A673 (cell line): Measurements from ENCODE around the gene GUCA2A. TPM values are rescaled to one million over a fixed set of nuclear protein-coding genes. Genes with fewer than 3 reads are reported as not detected.

Experiments used
- BruUV-seq: library from RNA; stranded (reverse); fragments of 400-500 nt; replicated peaks from 2 replicates; lab custom pipeline; 2021; lab: Mats Ljungman, UMichigan
- CTCF ChIA-PET: fragments of 300-600 bp; sonication (Branson Sonifier 250); formaldehyde crosslinking; loops from one replicate; lab custom pipeline; 2022; ENCODE audit warnings: antibody characterized with exemption; lab: Charles Lee
- POLR2A ChIA-PET: fragments of 300-600 bp; sonication (Branson Sonifier 250); formaldehyde crosslinking; loops from one replicate; lab custom pipeline; 2022; ENCODE audit warnings: antibody characterized with exemption; ENCODE audit not compliant: low non-redundant PET; lab: Charles Lee
- DNase-seq: peaks from one replicate; pipeline ENCODE4 v3.0.0-alpha.2; 2015; ENCODE audit warnings: low spot score
- H3K27ac ChIP-seq: fragments of 200-600 bp; sonication (generic); 2 replicates; pipeline ENCODE4 v1.5.1; 2016; ENCODE audit warnings: mixed run types, low read depth, mild to moderate bottlenecking, mixed read lengths, antibody characterized with exemption, low read length; ENCODE audit not compliant: poor library complexity, severe bottlenecking
- H3K27me3 ChIP-seq: fragments of 200-600 bp; sonication (generic); replicated peaks from 2 replicates; pipeline ENCODE4 v1.6.1; 2017; ENCODE audit warnings: mixed run types, low read depth, mild to moderate bottlenecking, mixed read lengths, antibody characterized with exemption, low read length; ENCODE audit not compliant: insufficient read depth, poor library complexity
- H3K36me3 ChIP-seq: fragments of 200-600 bp; sonication (generic); 2 replicates; pipeline ENCODE4 v1.6.1; 2016; ENCODE audit warnings: mixed run types, mild to moderate bottlenecking, mixed read lengths, antibody characterized with exemption, low read length; ENCODE audit not compliant: insufficient read depth, poor library complexity, severe bottlenecking
- H3K4me1 ChIP-seq: fragments of 200-600 bp; sonication (generic); 2 replicates; pipeline ENCODE4 v1.6.1; 2017; ENCODE audit warnings: mixed run types, mild to moderate bottlenecking, mixed read lengths, antibody characterized with exemption, low read length; ENCODE audit not compliant: insufficient read depth, poor library complexity, severe bottlenecking
- H3K4me3 ChIP-seq: fragments of 200-600 bp; sonication (generic); 2 replicates; pipeline ENCODE4 v1.5.1; 2016; ENCODE audit warnings: low read depth, mixed run types, mild to moderate bottlenecking, mixed read lengths, low read length; ENCODE audit not compliant: poor library complexity, severe bottlenecking
- H3K9me3 ChIP-seq: fragments of 200-600 bp; sonication (generic); 2 replicates; pipeline ENCODE4 v1.6.1; 2016; ENCODE audit warnings: mixed run types, low read depth, mild to moderate bottlenecking, mixed read lengths, antibody characterized with exemption, low read length; ENCODE audit not compliant: poor library complexity, severe bottlenecking
- EZH2 ChIP-seq: fragments of 200-600 bp; sonication (generic); IDR thresholded peaks from 2 replicates; pipeline ENCODE4 v1.6.1; 2017; ENCODE audit warnings: borderline replicate concordance, low read depth, mild to moderate bottlenecking, mixed read lengths, antibody characterized with exemption, low read length; ENCODE audit not compliant: poor library complexity, severe bottlenecking
- intact Hi-C: fragments of 100-400 bp; cut with micrococcal nuclease; formaldehyde crosslinking; loops from one replicate; pipeline ENCODE4 v1.10.0; 2022; ENCODE audit not compliant: unreplicated experiment
- total RNA-seq: library from RNA; stranded (reverse); gene quantifications from 2 replicates; pipeline ENCODE4 v1.2.3, GENCODE V29; 2021
- TF ChIP-seq, protein P1 (sequence below): fragments of 300-800, 200-600 bp; sonication (generic); conservative IDR thresholded peaks from 2 replicates; pipeline ENCODE4 v1.5.1; 2017; ENCODE audit warnings: low read depth, mild to moderate bottlenecking, antibody characterized with exemption, low read length, moderate library complexity, mixed read lengths

The GUCA2A gene
- total RNA-seq, 1 experiment from 2014 or later: not detected

DNA sequence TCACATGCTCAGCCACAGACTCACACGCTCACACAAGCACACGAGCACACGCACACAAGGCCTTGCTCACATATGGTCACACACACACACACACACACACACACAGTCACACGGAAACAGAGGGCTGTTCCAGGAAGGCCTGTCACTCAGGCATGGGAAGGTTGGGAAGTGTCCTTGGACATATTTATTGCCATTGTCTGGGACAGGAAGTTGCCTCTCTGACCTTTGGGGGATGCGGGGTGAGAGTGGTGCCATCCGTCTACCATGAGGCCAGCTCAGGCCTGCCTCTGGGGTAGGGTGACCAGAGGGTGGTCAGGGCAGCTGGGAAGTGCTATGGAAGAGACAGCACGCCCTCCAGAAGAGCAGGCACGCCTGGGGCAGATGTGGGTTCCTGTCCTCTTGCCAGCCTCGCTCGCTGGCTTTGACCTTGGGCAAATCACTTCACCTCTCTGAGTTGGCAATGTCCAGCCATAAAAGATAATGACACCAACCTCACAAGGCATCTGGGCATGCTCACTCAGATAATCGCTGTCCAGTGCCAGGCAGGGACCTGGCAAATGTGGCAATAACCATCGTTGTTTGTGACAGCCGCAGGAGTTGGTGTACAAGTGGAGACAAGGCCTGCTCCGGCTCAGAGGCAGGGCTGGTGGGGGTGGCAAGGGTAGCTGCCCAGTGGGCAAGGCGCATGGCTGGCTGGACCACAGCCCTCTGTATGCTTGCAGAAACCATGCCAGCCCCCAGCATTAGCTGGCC is 8.0 kb upstream of the GUCA2A start:
- DNase-seq: no peak
- intact Hi-C loops: loop anchor here (1.0 to 10.0 kb wide), 3 partner anchors 38 to 598 kb away; partner anchors contain the start of gene FOXJ3
- no peaks in the 10 kb centered on the region for H3K27me3 ChIP-seq
- no peak overlapping the region for H3K27ac ChIP-seq
- no peaks in the 10 kb centered on the region for H3K36me3 ChIP-seq
- BruUV-seq: no TSS peak
- POLR2A ChIA-PET: no interaction called here
- peaks cover 4% of the 10 kb centered on the region for H3K4me1 ChIP-seq
- no peak overlapping the region for H3K4me3 ChIP-seq
- CTCF ChIA-PET: interaction anchor here (1.0 to 1.2 kb wide), 2 partner anchors 15 to 361 kb away, joined by 3 to 6 read pairs; no protein-coding TSS in a partner anchor
- H3K9me3 ChIP-seq: no peaks in the 10 kb centered on the region
- no peak for TF ChIP-seq EZH2
- TF ChIP-seq, protein P1, sequence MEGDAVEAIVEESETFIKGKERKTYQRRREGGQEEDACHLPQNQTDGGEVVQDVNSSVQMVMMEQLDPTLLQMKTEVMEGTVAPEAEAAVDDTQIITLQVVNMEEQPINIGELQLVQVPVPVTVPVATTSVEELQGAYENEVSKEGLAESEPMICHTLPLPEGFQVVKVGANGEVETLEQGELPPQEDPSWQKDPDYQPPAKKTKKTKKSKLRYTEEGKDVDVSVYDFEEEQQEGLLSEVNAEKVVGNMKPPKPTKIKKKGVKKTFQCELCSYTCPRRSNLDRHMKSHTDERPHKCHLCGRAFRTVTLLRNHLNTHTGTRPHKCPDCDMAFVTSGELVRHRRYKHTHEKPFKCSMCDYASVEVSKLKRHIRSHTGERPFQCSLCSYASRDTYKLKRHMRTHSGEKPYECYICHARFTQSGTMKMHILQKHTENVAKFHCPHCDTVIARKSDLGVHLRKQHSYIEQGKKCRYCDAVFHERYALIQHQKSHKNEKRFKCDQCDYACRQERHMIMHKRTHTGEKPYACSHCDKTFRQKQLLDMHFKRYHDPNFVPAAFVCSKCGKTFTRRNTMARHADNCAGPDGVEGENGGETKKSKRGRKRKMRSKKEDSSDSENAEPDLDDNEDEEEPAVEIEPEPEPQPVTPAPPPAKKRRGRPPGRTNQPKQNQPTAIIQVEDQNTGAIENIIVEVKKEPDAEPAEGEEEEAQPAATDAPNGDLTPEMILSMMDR: no peak

DNA sequence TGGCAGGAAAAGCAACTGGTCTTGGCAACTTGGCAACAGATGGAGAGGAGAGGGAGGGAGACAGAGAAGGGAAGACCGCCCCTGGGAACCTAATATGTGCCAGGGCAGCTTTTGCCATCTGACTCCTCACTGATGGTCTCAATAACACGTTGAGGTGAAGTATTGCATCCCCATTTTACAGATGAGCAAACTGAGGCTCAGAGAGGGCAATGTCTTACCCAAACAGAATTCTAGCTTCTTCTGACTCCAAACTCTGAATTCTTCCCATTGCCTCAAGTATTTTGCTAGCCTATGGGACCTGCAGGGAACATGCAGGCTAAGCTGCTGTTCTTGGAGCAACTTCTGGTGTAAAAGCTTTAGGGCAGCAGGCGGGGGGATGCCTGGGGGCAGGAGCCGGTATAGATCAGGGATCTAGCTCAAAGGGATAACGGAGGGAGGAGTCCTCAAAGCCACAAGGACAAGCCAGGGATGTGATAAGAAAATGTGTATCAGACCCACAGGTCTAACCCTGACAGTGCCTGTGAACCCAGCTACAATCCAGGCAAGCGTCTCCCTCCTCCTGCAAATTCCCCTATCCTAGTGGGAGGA is 7.2 kb upstream of the GUCA2A start:
- Histone ChIP-seq H3K4me1 (peaks cover 4% of the 10 kb centered on the region), H3K36me3 (no peaks in the 10 kb centered on the region), H3K9me3 (no peaks in the 10 kb centered on the region), H3K4me3 (no peak overlapping the region), H3K27me3 (no peaks in the 10 kb centered on the region), H3K27ac (no peak overlapping the region)
- BruUV-seq: no TSS peak
- no peak for DNase-seq
- no peak for TF ChIP-seq EZH2
- TF ChIP-seq, protein P1: no peak
- CTCF ChIA-PET: no interaction called here
- POLR2A ChIA-PET: no interaction called here
- intact Hi-C loops: loop anchor here (10.0 kb wide), 1 partner anchor 163 kb away; the partner anchor contains the start of gene FOXJ3

DNA sequence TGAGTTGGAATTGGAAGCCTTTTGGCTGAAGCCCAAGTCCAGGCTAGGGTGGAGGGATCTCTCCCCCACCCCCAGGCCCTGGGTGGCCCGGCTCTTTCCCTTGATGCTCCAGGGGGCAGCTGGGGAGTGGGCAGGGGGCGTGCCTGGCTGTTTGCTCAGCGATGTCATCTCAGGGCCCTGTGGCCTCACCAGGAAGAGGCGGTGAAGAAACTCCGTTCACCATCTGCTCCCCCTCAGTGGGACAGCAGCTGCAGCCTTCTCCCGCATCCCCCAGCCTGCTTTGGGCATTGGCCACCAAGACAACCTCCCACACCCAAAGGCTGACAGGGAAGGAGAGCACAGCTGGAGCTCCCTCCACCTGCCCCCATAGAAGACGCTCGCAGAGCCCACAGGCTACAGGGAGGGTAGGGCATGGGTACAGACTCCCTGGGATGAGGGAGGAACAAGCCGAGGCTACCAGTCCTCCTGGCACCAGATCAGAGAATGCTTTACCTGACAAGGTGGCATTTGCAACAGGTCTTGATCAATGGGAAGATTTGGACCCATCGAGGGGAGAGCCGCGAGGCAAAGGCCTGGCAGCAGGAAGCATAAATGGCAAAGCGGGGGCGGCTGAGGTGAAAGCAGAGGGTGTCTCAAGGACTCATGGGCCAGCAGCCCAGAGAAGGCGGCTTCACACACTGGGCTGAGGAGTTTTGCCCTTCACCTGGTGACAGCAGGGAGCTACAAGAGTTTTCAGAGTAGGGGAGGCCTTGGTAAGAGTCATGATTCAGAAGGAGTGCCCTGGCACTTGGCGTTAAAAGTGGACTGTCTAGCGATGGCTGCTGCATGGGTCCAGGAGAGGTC is 6.5 kb upstream of the GUCA2A start:
- DNase-seq: no peak
- no peak for TF ChIP-seq EZH2
- TF ChIP-seq, protein P1: no peak
- Histone ChIP-seq H3K4me3 (no peak overlapping the region), H3K27me3 (no peaks in the 10 kb centered on the region), H3K36me3 (no peaks in the 10 kb centered on the region), H3K4me1 (peaks cover 4% of the 10 kb centered on the region), H3K27ac (no peak overlapping the region), H3K9me3 (no peaks in the 10 kb centered on the region)
- CTCF ChIA-PET: no interaction called here
- POLR2A ChIA-PET: no interaction called here
- BruUV-seq: no TSS peak
- intact Hi-C loops: loop anchor here (10.0 kb wide), 1 partner anchor 164 kb away; the partner anchor contains the start of gene FOXJ3
